Neutrophil (primary cell): ENCODE measurements around the gene HTRA1.

Source experiments
- H3K27ac ChIP-seq: fragments of 200-600 bp; sonication (generic); 2 replicates; pipeline ENCODE4 v1.5.1; 2016; ENCODE audit warnings: mild to moderate bottlenecking, moderate library complexity
- H3K27me3 ChIP-seq: fragments of 200-600 bp; sonication (generic); 2 replicates; pipeline ENCODE4 v1.6.0; 2016; ENCODE audit warnings: mild to moderate bottlenecking
- H3K36me3 ChIP-seq: fragments of 200-600 bp; sonication (generic); 2 replicates; pipeline ENCODE4 v1.5.1; 2017
- H3K4me1 ChIP-seq, 2 experiments: fragments of 200-600 bp in 1 of 2; sonication (generic) in 1 of 2; 1 replicate in 1 of 2; 2 replicates in 1 of 2; pipeline versions ENCODE4 v1.5.1 to v1.6.1; 2013 to 2016; ENCODE audit warnings: low read depth in 1 of 2, low read length in 1 of 2, mild to moderate bottlenecking in 1 of 2, moderate library complexity in 1 of 2; ENCODE audit not compliant: control insufficient read depth in 1 of 2, insufficient read depth in 1 of 2
- H3K4me3 ChIP-seq, 2 experiments: fragments of 200-600 bp in 1 of 2; sonication (generic) in 1 of 2; 1 replicate in 1 of 2; 2 replicates in 1 of 2; pipeline ENCODE4 v1.5.1; 2013 to 2016; ENCODE audit warnings: low read depth in 1 of 2, low read length in 1 of 2, mild to moderate bottlenecking in 1 of 2, moderate library complexity in 1 of 2
- H3K9me3 ChIP-seq: fragments of 200-600 bp; sonication (generic); 2 replicates; pipeline ENCODE4 v1.5.1; 2016
- TF ChIP-seq, protein P1 (sequence below): fragments of 200-600 bp; sonication (generic); IDR thresholded peaks from 2 replicates; pipeline ENCODE4 v1.5.1; 2016; ENCODE audit warnings: antibody characterized with exemption

Gene HTRA1

DNA sequence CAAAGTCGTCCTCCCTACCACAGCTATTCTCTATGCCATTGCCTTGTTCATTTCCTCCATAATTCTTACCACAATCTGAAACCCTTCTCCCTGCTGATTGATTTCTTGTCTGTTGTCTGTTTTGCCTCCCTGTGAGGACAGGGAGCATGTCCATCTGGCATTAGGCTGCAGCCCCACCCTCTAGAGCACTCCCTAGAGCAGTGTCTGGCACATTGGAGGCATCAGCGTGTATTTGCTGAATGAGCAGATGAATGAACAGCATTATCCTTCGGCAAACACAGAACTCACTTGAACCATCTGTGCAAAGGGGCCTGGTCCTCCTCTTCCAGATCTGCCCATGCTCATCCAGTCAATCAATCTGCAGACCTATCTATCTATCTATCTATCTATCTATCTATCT is 94.1 kb downstream of the HTRA1 start:
- no peak overlapping the region for H3K4me3 ChIP-seq
- no peak overlapping the region for H3K27ac ChIP-seq
- H3K27me3 ChIP-seq: peaks cover 43% of the 10 kb centered on the region
- no peaks in the 10 kb centered on the region for H3K4me1 ChIP-seq
- H3K9me3 ChIP-seq: no peaks in the 10 kb centered on the region
- no peaks in the 10 kb centered on the region for H3K36me3 ChIP-seq
- TF ChIP-seq, protein P1, sequence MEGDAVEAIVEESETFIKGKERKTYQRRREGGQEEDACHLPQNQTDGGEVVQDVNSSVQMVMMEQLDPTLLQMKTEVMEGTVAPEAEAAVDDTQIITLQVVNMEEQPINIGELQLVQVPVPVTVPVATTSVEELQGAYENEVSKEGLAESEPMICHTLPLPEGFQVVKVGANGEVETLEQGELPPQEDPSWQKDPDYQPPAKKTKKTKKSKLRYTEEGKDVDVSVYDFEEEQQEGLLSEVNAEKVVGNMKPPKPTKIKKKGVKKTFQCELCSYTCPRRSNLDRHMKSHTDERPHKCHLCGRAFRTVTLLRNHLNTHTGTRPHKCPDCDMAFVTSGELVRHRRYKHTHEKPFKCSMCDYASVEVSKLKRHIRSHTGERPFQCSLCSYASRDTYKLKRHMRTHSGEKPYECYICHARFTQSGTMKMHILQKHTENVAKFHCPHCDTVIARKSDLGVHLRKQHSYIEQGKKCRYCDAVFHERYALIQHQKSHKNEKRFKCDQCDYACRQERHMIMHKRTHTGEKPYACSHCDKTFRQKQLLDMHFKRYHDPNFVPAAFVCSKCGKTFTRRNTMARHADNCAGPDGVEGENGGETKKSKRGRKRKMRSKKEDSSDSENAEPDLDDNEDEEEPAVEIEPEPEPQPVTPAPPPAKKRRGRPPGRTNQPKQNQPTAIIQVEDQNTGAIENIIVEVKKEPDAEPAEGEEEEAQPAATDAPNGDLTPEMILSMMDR: no peak

GRCh38 chr10:122557516-122557915 is 96.2 kb downstream of the HTRA1 start:
- TF ChIP-seq, protein P1: no peak
- H3K4me3 ChIP-seq: no peak overlapping the region
- no peaks in the 10 kb centered on the region for H3K9me3 ChIP-seq
- no peaks in the 10 kb centered on the region for H3K4me1 ChIP-seq
- no peaks in the 10 kb centered on the region for H3K36me3 ChIP-seq
- H3K27me3 ChIP-seq: peaks cover 64% of the 10 kb centered on the region
- no peak overlapping the region for H3K27ac ChIP-seq

GRCh38 chr10:122558452-122558851 is 97.1 kb downstream of the HTRA1 start:
- Histone ChIP-seq H3K27ac (no peak overlapping the region), H3K4me1 (no peaks in the 10 kb centered on the region), H3K36me3 (no peaks in the 10 kb centered on the region), H3K4me3 (no peak overlapping the region), H3K9me3 (no peaks in the 10 kb centered on the region), H3K27me3 (peaks cover 73% of the 10 kb centered on the region)
- TF ChIP-seq, protein P1: no peak

DNA sequence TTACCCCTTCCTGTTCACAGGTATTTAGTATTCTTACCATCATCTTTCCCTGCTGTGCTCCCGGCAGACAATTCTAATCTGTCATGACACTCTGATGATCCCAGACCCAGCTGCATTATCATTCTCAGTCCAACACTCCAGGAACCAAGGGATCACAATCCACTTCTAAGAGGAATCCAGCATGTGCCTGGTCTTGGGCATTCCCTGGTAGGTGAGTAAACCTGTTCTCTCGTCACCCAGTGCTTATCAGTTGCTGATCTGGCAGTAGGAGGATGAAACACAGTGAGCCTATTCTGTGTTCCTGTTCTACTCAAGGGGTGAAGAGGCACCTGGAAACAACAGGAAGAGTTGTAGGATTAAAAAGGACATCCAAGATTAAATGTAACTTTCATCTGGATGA is 97.9 kb downstream of the HTRA1 start:
- Histone ChIP-seq H3K27me3 (peaks cover 81% of the 10 kb centered on the region), H3K4me3 (no peak overlapping the region), H3K27ac (no peak overlapping the region), H3K9me3 (no peaks in the 10 kb centered on the region), H3K4me1 (no peaks in the 10 kb centered on the region), H3K36me3 (no peaks in the 10 kb centered on the region)
- TF ChIP-seq, protein P1: no peak

DNA sequence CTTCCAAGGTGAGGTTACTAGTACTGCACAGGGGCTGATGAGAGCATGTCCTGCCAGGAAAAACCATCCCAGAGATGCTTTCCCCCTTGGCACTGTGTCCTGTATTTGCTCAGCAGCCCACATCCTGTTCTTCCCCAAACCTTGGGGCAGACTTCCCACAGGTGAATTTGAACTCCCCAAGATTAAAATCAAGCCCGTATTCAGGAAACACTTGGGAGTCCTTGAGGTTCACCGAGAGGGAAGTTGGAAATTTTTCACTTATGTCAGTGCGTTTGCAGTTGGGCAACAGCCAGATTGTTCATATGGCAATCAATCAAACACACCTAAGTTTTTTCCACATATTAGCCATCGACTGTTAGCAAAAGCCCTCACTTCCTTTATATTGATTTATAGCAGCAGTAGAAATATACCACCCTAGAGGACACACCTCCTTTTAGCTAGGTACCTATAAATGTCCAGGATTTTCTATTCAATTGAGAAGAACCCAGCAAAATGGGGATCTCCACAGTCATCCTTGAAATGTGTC is 99.0 kb downstream of the HTRA1 start, which contains the start of gene DMBT1:
Gene DMBT1 (plus strand): TSS at position 476 of the 526 bp plus-strand sequence. CDS start 17 bp downstream, at position 493.
- peaks cover 86% of the 10 kb centered on the region for H3K27me3 ChIP-seq
- H3K4me1 ChIP-seq: no peaks in the 10 kb centered on the region
- H3K27ac ChIP-seq: no peak within 1 kb of the TSS
- TF ChIP-seq, protein P1: no peak
- H3K36me3 ChIP-seq: no peaks in the 10 kb centered on the region
- no peaks in the 10 kb centered on the region for H3K9me3 ChIP-seq
- H3K4me3 ChIP-seq: no peak within 1 kb of the TSS

DNA sequence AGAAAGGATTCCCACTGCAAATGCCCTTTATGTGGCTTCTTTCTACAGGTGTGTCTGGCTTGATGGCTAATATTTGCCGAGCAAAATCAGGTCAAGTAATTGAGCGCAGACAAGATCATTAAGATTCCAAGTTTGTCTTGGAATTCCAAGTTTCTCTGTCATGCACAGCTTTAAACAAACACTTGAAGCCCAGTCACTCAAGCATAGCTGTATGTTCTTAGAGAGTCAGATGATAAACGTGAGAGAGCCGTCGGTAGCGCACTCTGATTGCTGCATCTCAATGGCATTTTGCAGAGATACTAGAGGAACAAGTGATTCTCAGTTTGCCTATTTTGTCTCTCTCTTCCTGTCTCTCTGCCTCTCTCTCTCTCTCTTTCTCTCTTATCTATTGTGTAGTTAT is 99.9 kb downstream of the HTRA1 start:
- Histone ChIP-seq H3K36me3 (no peaks in the 10 kb centered on the region), H3K4me1 (no peaks in the 10 kb centered on the region), H3K27ac (no peak overlapping the region), H3K4me3 (no peak overlapping the region), H3K9me3 (no peaks in the 10 kb centered on the region), H3K27me3 (peaks cover 89% of the 10 kb centered on the region)
- TF ChIP-seq, protein P1: no peak
